GM06990 (cell line): Measurements from ENCODE around the gene CERS6.

Experiments
- DNase-seq: peaks from one replicate; pipeline ENCODE4 v3.0.0-alpha.2; 2011; ENCODE audit not compliant: insufficient read length; ENCODE audit errors: extremely low read depth
- H3K27me3 ChIP-seq: replicated peaks from 2 replicates; pipeline ENCODE4 v1.6.0; 2011; ENCODE audit warnings: low read length; ENCODE audit not compliant: control insufficient read depth, insufficient read depth
- H3K36me3 ChIP-seq: 2 replicates; pipeline ENCODE4 v1.5.1; 2011; ENCODE audit warnings: low read length; ENCODE audit not compliant: control insufficient read depth, insufficient read depth
- H3K4me3 ChIP-seq: replicated peaks from 2 replicates; pipeline ENCODE4 v1.5.1; 2011; ENCODE audit warnings: low read depth, mild to moderate bottlenecking, control low read depth, low read length
- TF ChIP-seq, protein P1 (sequence below): IDR thresholded peaks from 2 replicates; pipeline ENCODE4 v1.5.1; 2011; ENCODE audit warnings: low read length, control low read depth, mild to moderate bottlenecking, inconsistent platforms; ENCODE audit not compliant: insufficient read depth, poor library complexity, severe bottlenecking

Gene CERS6

GRCh38 chr2:168694173-168694572 is 238.1 kb downstream of the CERS6 start:
- TF ChIP-seq, protein P1, sequence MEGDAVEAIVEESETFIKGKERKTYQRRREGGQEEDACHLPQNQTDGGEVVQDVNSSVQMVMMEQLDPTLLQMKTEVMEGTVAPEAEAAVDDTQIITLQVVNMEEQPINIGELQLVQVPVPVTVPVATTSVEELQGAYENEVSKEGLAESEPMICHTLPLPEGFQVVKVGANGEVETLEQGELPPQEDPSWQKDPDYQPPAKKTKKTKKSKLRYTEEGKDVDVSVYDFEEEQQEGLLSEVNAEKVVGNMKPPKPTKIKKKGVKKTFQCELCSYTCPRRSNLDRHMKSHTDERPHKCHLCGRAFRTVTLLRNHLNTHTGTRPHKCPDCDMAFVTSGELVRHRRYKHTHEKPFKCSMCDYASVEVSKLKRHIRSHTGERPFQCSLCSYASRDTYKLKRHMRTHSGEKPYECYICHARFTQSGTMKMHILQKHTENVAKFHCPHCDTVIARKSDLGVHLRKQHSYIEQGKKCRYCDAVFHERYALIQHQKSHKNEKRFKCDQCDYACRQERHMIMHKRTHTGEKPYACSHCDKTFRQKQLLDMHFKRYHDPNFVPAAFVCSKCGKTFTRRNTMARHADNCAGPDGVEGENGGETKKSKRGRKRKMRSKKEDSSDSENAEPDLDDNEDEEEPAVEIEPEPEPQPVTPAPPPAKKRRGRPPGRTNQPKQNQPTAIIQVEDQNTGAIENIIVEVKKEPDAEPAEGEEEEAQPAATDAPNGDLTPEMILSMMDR: no peak
- Histone ChIP-seq H3K4me3 (no peak overlapping the region), H3K27me3 (no peaks in the 10 kb centered on the region), H3K36me3 (peaks cover 2% of the 10 kb centered on the region)
- DNase-seq: no peak

GRCh38 chr2:168694866-168695265 is 238.8 kb downstream of the CERS6 start:
- no peaks in the 10 kb centered on the region for H3K27me3 ChIP-seq
- H3K4me3 ChIP-seq: no peak overlapping the region
- DNase-seq: no peak
- TF ChIP-seq, protein P1: no peak
- H3K36me3 ChIP-seq: peaks cover 2% of the 10 kb centered on the region

GRCh38 chr2:168697668-168698121 is 241.6 kb downstream of the CERS6 start:
- TF ChIP-seq, protein P1: no peak
- peaks cover 2% of the 10 kb centered on the region for H3K36me3 ChIP-seq
- no peak overlapping the region for H3K4me3 ChIP-seq
- DNase-seq: no peak
- no peaks in the 10 kb centered on the region for H3K27me3 ChIP-seq

DNA sequence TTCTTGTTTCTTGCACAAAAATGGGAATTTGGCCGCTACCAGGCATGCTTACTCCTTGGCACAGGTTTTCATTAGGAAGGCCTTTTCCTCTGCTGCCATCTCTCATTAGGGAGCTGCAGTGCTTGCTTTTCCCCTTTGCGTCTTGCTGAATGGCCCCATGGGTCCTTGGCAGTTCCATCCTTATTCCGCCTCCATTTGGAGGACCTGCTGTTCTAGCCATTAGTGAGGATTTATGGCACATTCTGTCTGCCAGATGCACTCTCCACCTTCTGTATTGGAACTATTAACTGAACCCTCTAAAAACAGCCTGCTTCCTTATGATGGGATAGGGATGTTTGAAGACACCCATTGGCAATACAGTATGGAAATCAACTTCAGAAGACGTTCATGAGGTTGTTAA is 242.9 kb downstream of the CERS6 start:
- TF ChIP-seq, protein P1: no peak
- no peak for DNase-seq
- Histone ChIP-seq H3K36me3 (peaks cover 2% of the 10 kb centered on the region), H3K4me3 (no peak overlapping the region), H3K27me3 (no peaks in the 10 kb centered on the region)

DNA sequence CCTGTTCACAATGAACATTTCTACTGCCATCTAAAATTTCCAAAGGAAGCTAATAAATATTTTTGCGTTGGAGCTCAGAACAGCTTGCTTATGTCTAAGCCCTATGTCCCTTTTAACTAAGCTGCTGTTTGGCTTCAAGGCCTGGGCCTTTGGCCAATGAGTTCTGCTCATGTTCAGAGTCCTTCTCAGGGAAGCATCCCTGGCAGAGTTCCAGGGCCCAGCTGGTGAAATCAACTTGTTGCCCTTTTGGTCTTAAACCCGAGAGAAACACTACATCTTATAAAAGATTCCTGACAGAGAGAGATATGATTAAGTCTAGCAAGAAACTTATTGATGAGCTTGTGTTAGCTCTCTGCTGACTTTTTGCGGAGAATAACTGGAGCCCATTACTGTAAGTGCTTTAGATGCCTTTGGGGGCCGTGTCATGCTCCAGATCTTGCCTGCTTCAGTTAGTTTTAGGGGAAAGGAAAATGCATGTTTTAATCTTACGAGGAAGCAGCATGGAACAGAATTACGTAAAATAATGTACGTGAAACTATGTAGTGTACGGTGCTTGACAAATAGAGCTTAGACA is 243.9 kb downstream of the CERS6 start:
- Histone ChIP-seq H3K27me3 (no peaks in the 10 kb centered on the region), H3K4me3 (no peak overlapping the region), H3K36me3 (peaks cover 2% of the 10 kb centered on the region)
- TF ChIP-seq, protein P1: no peak
- DNase-seq: no peak
